ENCODE data around the gene ZEB1. TPM values are rescaled to one million over a fixed set of nuclear protein-coding genes. Genes with fewer than 3 reads are reported as not detected.

ZEB1 gene
- polyA plus RNA-seq, 1 experiment, result 154 TPM

GRCh38 chr10:31278279-31278941 is 40.6 kb upstream of the ZEB1 start:
- no peak overlapping the region for H3K4me3 ChIP-seq (ENCODE audit: low read depth, low read length)
- no peak for DNase-seq (ENCODE audit: low read depth, low spot score)
- H3K27ac ChIP-seq (ENCODE audit: low read depth, low read length), result no peak overlapping the region
- POLR2A ChIA-PET, result no interaction called here
- CTCF ChIA-PET, result no interaction called here
- H3K27me3 ChIP-seq (ENCODE audit: control insufficient read depth, insufficient read depth, low read length), result no peaks in the 10 kb centered on the region
- H3K9me3 ChIP-seq (ENCODE audit: control insufficient read depth, insufficient read depth, low read length), result no peaks in the 10 kb centered on the region
- TF ChIP-seq CTCF (IDR thresholded peaks at IDR 0.05; ENCODE audit: low read depth, low read length), result no peak

- Histone ChIP-seq H3K27me3 (ENCODE audit: control insufficient read depth, insufficient read depth, low read length) (no peaks in the 10 kb centered on the region), H3K9me3 (ENCODE audit: control insufficient read depth, insufficient read depth, low read length) (no peaks in the 10 kb centered on the region), H3K4me3 (ENCODE audit: low read depth, low read length) (no peak overlapping the region), H3K27ac (ENCODE audit: low read depth, low read length) (no peak overlapping the region)
- ChIA-PET CTCF (no interaction called here), POLR2A (no interaction called here)
- no peak for TF ChIP-seq CTCF (IDR thresholded peaks at IDR 0.05; ENCODE audit: low read depth, low read length)
- DNase-seq (ENCODE audit: low read depth, low spot score), result no peak
Measured at GRCh38 chr10:31280972-31281371, 38.0 kb upstream of the ZEB1 start.

GRCh38 chr10:31288001-31288400 is 31.0 kb upstream of the ZEB1 start:
- no peak overlapping the region for H3K4me3 ChIP-seq (ENCODE audit: low read depth, low read length)
- ChIA-PET POLR2A (no interaction called here), CTCF (no interaction called here)
- TF ChIP-seq CTCF (IDR thresholded peaks at IDR 0.05; ENCODE audit: low read depth, low read length), result no peak
- H3K27me3 ChIP-seq (ENCODE audit: control insufficient read depth, insufficient read depth, low read length), result no peaks in the 10 kb centered on the region
- no peaks in the 10 kb centered on the region for H3K9me3 ChIP-seq (ENCODE audit: control insufficient read depth, insufficient read depth, low read length)
- H3K27ac ChIP-seq (ENCODE audit: low read depth, low read length), result no peak overlapping the region
- no peak for DNase-seq (ENCODE audit: low read depth, low spot score)

- H3K4me3 ChIP-seq (ENCODE audit: low read depth, low read length), result no peak overlapping the region
- no peak overlapping the region for H3K27ac ChIP-seq (ENCODE audit: low read depth, low read length)
- H3K9me3 ChIP-seq (ENCODE audit: control insufficient read depth, insufficient read depth, low read length), result no peaks in the 10 kb centered on the region
- ChIA-PET POLR2A (no interaction called here), CTCF (no interaction called here)
- no peaks in the 10 kb centered on the region for H3K27me3 ChIP-seq (ENCODE audit: control insufficient read depth, insufficient read depth, low read length)
- DNase-seq (ENCODE audit: low read depth, low spot score), result no peak
- no peak for TF ChIP-seq CTCF (IDR thresholded peaks at IDR 0.05; ENCODE audit: low read depth, low read length)
Measured at GRCh38 chr10:31288962-31289361, 30.1 kb upstream of the ZEB1 start.

GRCh38 chr10:31290386-31290785 is 28.6 kb upstream of the ZEB1 start:
- ChIA-PET POLR2A (no interaction called here), CTCF (interaction anchor here (1.0 kb wide), 1 partner anchor 15 kb away, joined by 3 read pairs; no protein-coding TSS in a partner anchor)
- DNase-seq (ENCODE audit: low read depth, low spot score), result no peak
- H3K9me3 ChIP-seq (ENCODE audit: control insufficient read depth, insufficient read depth, low read length), result no peaks in the 10 kb centered on the region
- H3K27me3 ChIP-seq (ENCODE audit: control insufficient read depth, insufficient read depth, low read length), result no peaks in the 10 kb centered on the region
- no peak overlapping the region for H3K27ac ChIP-seq (ENCODE audit: low read depth, low read length)
- TF ChIP-seq CTCF (IDR thresholded peaks at IDR 0.05; ENCODE audit: low read depth, low read length), result no peak
- no peak overlapping the region for H3K4me3 ChIP-seq (ENCODE audit: low read depth, low read length)
